Muscle layer of duodenum (tissue), 2 donors: ENCODE measurements around the gene AMER2.

Experiments used
- H3K27ac ChIP-seq: one replicate; pipeline ENCODE4 v1.7.0; 2013; ENCODE audit warnings: mild to moderate bottlenecking, low read length
- H3K27me3 ChIP-seq: one replicate; pipeline ENCODE4 v1.7.0; 2013; ENCODE audit warnings: low read depth, mild to moderate bottlenecking, control low read depth, low read length
- H3K36me3 ChIP-seq, 2 donors: one replicate each; pipeline ENCODE4 v1.7.0; 2013; ENCODE audit warnings: low read length in 2 of 2, control low read depth in 1 of 2, mild to moderate bottlenecking in 1 of 2; ENCODE audit not compliant: insufficient read depth in 2 of 2, control insufficient read depth in 1 of 2
- H3K4me1 ChIP-seq, 2 donors: one replicate each; pipeline ENCODE4 v1.7.0; 2013; ENCODE audit warnings: low read length in 2 of 2, mild to moderate bottlenecking in 2 of 2, control low read depth in 1 of 2, moderate library complexity in 1 of 2; ENCODE audit not compliant: insufficient read depth in 2 of 2, control insufficient read depth in 1 of 2
- H3K4me3 ChIP-seq, 2 donors: one replicate each; pipeline ENCODE4 v1.7.0; 2013; ENCODE audit warnings: low read length in 2 of 2, low read depth in 1 of 2, mild to moderate bottlenecking in 1 of 2
- H3K9me3 ChIP-seq, 2 donors: one replicate each; pipeline ENCODE4 v1.7.0; 2013; ENCODE audit warnings: low read length in 2 of 2, control low read depth in 1 of 2, mild to moderate bottlenecking in 1 of 2; ENCODE audit not compliant: control insufficient read depth in 1 of 2
- donor health status: healthy.

Gene AMER2

DNA sequence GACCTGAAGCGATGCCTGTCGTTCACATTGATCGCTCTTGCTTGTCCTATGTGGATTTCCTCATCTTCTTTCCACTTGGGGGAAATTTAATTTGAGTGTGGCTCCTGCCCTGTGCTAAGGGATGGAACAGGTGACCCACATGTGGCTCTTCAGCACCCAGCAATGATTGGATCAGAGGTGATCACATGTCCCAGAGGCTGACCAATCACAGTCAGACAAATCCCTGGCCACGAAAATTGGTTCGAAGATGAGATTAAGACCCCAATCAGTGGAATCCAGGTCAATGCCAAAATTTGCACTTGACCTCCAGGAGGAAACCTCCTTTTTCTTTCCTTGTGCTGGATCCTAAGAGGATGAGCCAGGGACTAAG lies 23.7 kb downstream of the AMER2 start:
- no peaks in the 10 kb centered on the region for H3K4me1 ChIP-seq
- peaks cover 0 to 3% of the 10 kb centered on the region in 2 donors for H3K9me3 ChIP-seq
- no peak overlapping the region for H3K4me3 ChIP-seq
- H3K27ac ChIP-seq: no peak overlapping the region
- H3K36me3 ChIP-seq: no peaks in the 10 kb centered on the region
- peaks cover 9% of the 10 kb centered on the region for H3K27me3 ChIP-seq

DNA sequence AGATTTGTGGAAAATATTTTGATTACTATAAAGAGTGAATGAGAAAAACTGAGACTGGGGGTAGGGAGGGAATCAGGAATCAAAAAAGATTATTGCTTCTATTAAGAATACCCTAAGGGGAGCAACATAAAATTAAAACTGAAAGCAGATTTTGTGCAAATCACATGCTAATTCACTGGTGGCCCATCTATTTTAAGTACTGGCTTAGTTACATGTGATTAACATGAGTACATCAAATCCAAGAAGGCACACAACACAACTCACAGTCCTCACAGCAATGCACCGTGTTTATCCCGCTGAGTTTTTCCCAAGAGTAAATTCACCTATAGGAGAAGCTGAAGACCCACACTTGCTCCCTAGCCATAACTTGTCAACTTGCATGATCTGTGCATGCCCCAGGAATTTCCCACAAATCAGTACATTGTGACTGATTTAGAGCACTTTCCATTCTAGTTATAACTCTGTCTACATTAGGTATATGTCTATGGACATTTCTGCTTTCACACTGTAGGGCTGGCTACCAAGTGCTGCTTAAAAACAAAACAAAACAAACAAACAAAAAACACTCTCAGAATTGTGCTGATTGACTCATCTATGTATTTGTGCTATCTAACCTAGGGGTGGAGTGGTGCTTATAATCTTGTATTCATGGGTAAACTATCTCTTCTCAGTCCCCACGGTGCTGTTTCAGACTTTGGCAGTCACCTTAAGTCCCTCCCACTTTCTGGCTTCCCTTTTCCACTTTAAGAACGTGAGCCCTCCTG lies 24.3 kb downstream of the AMER2 start:
- Histone ChIP-seq H3K4me3 (no peak overlapping the region), H3K4me1 (no peaks in the 10 kb centered on the region), H3K27me3 (peaks cover 7% of the 10 kb centered on the region), H3K36me3 (no peaks in the 10 kb centered on the region), H3K27ac (no peak overlapping the region), H3K9me3 (peaks cover 0 to 3% of the 10 kb centered on the region in 2 donors)

DNA sequence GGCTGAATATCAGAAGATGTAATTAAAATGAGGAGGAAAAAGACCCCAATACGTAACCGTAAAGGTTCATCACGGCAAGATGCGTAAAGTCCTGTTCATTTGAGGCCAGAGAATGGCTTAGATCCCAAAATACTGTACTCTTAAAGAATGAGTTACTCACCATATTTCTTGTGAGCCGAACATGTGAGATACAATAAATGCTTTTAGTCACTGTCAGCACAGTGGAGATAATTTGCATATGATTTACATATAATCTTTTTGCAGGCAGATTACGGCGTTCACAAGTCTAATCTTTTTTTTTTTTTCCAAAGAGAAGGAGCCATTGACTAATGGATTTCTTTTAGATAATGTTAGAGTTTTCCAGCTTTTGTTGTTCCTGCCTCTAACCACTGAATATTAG lies 28.4 kb downstream of the AMER2 start:
- Histone ChIP-seq H3K4me3 (no peak overlapping the region), H3K4me1 (no peaks in the 10 kb centered on the region), H3K9me3 (peaks cover 0 to 3% of the 10 kb centered on the region in 2 donors), H3K36me3 (no peaks in the 10 kb centered on the region), H3K27ac (no peak overlapping the region), H3K27me3 (no peaks in the 10 kb centered on the region)

DNA sequence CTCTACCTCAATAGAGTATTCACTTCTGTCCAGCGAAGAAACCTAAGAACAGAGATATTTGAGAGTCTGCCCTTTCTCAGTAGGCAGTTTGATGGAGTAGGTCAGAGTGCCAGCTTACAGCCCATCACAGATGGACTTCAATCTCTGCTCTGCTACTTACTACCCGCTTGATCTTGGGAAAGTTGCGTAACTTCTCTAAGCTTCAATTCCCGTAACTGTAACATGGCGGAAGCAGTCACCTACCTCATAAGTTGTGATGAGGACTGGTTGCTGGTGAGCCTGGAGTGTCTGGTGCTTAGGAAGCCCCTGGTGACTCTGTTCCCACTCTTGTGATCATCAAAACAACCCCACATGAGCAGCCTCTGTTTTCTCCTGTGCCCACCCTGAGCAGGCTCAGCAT lies 31.0 kb downstream of the AMER2 start:
- no peaks in the 10 kb centered on the region for H3K36me3 ChIP-seq
- H3K4me3 ChIP-seq: no peak overlapping the region
- no peaks in the 10 kb centered on the region for H3K9me3 ChIP-seq
- no peaks in the 10 kb centered on the region for H3K4me1 ChIP-seq
- no peaks in the 10 kb centered on the region for H3K27me3 ChIP-seq
- no peak overlapping the region for H3K27ac ChIP-seq

DNA sequence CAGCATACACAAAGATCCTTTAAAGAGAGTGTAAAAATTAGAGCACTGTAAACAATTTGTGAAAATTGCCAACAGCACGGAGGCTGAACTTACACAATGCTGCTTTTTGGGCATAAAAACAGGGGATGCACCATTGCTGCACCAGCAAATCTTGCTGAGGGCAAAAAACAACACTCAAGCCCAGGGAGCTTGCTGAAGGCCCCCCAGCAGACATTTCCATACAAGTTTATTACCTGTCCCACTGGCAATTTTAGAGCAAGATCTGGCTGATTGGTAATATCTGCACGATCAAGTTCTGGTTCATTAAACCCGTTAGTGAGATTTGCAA lies 34.3 kb downstream of the AMER2 start:
- Histone ChIP-seq H3K9me3 (peaks cover 0 to 5% of the 10 kb centered on the region in 2 donors), H3K36me3 (no peaks in the 10 kb centered on the region), H3K27ac (no peak overlapping the region), H3K4me1 (no peaks in the 10 kb centered on the region), H3K27me3 (no peaks in the 10 kb centered on the region), H3K4me3 (no peak overlapping the region)

DNA sequence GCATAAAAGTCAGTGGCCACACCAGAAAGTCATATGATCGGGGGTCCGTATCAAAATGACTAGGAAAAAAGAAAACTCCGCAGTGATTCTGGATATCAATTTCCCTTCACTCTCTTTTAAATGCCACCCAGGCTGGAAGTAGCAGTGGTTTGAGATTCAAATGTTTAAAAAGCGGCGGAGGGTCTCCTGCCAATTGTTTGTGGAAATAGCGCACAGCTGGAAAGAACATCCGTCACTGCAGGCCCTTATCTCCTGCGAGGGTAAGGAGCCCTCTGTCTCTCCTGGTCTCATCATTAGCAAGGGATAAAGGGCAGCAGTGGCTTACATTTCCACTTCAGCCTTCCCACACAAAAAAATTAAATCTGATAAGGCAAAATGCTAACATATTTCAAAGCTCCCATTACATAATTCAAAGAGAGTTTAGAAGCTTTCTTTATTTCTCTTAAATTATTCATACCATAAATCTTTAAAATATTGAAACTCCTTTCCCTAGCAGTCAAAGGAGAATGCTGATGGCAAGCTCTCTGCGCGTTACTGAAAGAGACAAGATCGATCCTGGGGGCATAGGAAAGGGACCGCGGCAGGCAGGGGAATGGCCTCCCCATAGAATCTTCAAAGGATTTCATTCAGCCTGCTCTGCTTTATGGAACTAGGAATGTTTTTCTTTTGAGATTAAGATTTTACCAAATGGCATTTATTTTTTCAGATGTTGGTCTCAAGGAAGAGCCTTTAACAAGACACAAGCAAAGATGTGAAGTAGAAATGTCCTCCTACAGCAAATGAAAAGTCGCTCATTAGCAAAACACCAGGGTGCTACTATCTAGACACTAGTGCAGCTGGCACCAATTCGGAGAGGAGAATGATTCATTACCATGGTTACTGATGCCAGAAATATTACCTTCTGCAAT lies 35.0 kb downstream of the AMER2 start:
- no peaks in the 10 kb centered on the region for H3K27me3 ChIP-seq
- H3K27ac ChIP-seq: no peak overlapping the region

DNA sequence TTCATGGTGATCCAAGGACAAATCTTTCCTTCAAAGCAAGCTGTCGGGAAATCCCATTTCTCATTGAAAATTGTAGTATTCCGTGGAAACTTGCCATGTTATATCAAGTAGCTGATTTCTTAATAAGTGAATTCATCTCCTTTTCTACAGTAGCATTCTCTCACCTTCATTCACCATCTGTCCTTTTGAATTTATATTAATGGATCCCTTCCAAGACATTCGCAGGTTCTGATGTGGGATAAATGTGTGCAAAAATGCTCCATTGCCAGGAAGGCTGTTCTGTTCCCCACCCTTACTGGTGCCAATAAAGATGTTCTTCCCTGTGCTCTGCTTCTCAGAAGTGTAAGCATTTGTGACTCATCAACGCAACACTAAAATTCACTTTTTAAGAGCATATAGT lies 36.2 kb downstream of the AMER2 start:
- Histone ChIP-seq H3K4me1 (no peaks in the 10 kb centered on the region), H3K36me3 (no peaks in the 10 kb centered on the region), H3K9me3 (peaks cover 0 to 5% of the 10 kb centered on the region in 2 donors), H3K27me3 (no peaks in the 10 kb centered on the region), H3K4me3 (no peak overlapping the region), H3K27ac (no peak overlapping the region)

More for the DNA sequence above, 35.0 kb downstream of the AMER2 start:
- Histone ChIP-seq H3K4me3 (no peak overlapping the region), H3K36me3 (no peaks in the 10 kb centered on the region), H3K4me1 (no peaks in the 10 kb centered on the region), H3K9me3 (peaks cover 0 to 5% of the 10 kb centered on the region in 2 donors)

DNA sequence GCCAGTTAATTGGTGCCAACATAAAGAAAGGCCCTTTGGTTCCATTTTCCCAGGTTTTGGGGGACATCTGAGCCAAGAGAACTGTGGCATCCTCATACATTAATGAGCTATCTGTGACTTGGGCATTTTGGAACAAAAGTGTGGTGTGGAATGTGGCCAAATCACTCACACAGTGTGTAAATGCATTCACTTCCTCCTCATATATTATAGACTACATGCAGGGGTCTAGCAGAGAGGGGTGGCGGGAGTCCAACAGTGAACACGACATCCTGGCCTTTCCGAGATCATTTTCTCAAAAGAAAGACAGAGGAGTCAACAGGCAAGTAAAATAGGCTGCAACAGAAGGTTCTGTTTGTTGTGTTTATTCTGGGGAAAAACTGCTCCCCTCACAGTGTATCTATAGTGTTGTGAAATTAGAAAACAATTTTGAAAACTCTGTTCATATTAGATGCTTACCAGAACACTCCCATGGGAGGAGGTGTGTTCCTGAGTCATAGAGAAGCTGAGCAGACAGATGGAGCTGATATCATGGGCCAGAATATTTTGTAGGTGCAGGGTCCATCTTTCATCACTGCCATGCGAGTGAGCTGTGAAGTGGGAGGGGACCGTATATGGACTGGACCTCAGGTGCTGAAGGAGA lies 39.2 kb downstream of the AMER2 start:
- Histone ChIP-seq H3K9me3 (peaks cover 0 to 5% of the 10 kb centered on the region in 2 donors), H3K27me3 (no peaks in the 10 kb centered on the region), H3K27ac (no peak overlapping the region), H3K4me1 (no peaks in the 10 kb centered on the region), H3K4me3 (no peak overlapping the region), H3K36me3 (no peaks in the 10 kb centered on the region)

DNA sequence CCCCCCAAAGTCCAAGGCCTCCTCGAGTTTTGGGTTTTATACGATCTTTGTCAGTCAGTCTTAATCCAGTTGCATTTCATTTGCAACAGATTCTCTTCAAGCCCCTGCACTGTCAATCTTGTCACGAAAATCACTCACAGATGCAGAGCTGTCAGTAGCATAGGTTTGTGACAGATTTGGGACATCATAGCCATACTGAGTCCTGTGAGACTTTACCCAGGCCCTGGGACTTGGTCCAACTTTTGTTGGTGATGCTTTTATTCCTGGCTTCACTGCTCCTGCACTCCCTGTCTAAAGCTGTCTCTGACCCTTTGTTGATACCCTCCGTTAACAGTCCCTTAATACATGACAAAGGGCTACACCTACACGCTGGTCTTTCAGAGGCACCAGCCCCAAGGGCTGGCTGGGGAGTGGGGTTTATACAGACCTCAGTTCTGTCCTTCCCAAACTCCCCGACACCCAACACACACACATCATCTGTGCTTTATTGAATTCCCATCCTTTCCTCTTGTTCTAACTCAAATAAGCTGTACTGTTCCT lies 40.1 kb downstream of the AMER2 start:
- Histone ChIP-seq H3K9me3 (peaks cover 0 to 5% of the 10 kb centered on the region in 2 donors), H3K27me3 (no peaks in the 10 kb centered on the region)

DNA sequence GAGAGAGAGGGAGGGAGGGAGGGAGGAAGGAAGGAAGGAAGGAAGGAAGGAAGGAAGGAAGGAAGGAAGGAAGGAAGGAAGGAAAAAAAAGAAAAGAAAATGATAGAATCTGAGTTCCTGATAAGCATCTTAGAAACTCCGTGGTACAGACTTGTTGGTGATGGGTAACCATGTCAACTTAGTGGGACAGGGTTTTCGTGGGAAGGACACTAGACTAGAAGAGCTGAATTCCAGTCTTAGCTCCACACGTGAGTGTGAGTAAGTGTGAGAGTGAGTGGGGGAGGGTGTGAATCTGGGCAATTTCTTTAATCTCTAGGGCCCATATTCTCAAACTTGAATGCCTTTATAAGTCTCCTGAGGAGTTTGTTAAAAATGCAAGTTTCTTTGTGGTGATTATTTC lies 41.1 kb downstream of the AMER2 start:
- no peaks in the 10 kb centered on the region for H3K27me3 ChIP-seq
- H3K27ac ChIP-seq: no peak overlapping the region
- H3K4me3 ChIP-seq: no peak overlapping the region
- peaks cover 0 to 5% of the 10 kb centered on the region in 2 donors for H3K9me3 ChIP-seq
- H3K36me3 ChIP-seq: no peaks in the 10 kb centered on the region
- no peaks in the 10 kb centered on the region for H3K4me1 ChIP-seq

More for the DNA sequence above, 40.1 kb downstream of the AMER2 start:
- Histone ChIP-seq H3K4me1 (no peaks in the 10 kb centered on the region), H3K27ac (no peak overlapping the region), H3K4me3 (no peak overlapping the region), H3K36me3 (no peaks in the 10 kb centered on the region)

DNA sequence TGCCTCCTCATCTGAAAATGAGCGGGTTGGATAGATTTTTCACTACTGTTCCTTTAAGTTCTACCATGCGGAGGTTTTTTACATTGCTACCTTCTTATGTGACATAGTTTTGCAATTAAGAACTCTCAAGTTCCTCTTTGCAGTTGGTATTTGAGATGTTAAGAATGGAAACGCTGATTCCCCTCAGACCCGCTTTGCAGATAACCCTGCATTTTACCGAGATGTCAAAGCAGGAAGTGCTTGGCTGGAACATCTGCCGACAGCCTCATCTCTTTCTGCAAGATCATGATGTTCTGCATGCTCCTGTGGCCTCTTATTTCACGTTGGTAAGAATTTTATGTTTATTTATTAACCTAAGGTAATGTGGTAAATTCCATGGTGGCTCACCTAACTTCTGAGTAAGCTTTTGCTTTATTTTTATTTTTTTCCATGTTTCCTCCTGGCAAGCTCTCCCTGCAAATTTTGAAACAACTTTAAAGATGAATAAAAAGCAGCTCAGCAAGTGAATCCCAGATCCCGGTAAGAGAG lies 53.6 kb downstream of the AMER2 start:
- no peak overlapping the region for H3K4me3 ChIP-seq
- H3K9me3 ChIP-seq: no peaks in the 10 kb centered on the region
- H3K36me3 ChIP-seq: no peaks in the 10 kb centered on the region
- no peaks in the 10 kb centered on the region for H3K4me1 ChIP-seq
- no peaks in the 10 kb centered on the region for H3K27me3 ChIP-seq
- no peak overlapping the region for H3K27ac ChIP-seq
